ENCODE measurements around the gene ACVR1. TPM values are rescaled to one million over a fixed set of nuclear protein-coding genes. Genes with fewer than 3 reads are reported as not detected.
"Not testable (repeated sequence)": the region's sequence is repeated elsewhere in the genome, so short reads cannot be mapped to it uniquely, and the experiment has no call there.

The ACVR1 gene
- total RNA-seq, 1 donor from 2014 or later = 66.6 TPM

DNA sequence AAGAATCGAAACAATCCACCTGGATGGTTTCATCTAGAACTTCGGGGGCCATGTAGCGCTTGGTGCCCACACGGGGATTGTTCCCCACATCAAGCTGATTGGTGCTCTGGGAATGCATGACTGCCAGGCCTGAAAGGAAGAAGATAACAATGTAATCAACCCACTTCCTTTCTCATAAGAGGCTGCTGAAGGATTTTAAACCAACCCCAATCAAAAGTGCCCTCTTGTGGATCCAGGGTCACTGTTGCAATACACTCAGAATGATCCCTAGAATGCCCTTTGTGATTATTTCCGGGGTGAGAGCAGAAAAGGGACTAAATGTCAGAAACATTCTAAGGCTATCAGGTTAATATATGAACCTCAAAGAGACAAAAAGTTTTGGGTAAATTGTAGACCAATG lies 115.2 kb downstream of the ACVR1 start:
- H3K4me3 Mint-ChIP-seq (ENCODE audit: unreplicated experiment) = no peak overlapping the region
- H3K27ac Mint-ChIP-seq (ENCODE audit: unreplicated experiment) = no peak overlapping the region
- TF ChIP-seq CTCF (IDR thresholded peaks at IDR 0.05) = no peak
- H3K4me1 Mint-ChIP-seq (ENCODE audit: unreplicated experiment) = no peaks in the 10 kb centered on the region
- H3K36me3 Mint-ChIP-seq (ENCODE audit: unreplicated experiment) = peaks cover 83% of the 10 kb centered on the region
- no peak for DNase-seq (ENCODE audit: extremely low spot score, unreplicated experiment)
- no peaks in the 10 kb centered on the region for H3K27me3 Mint-ChIP-seq (ENCODE audit: unreplicated experiment)
- peaks cover 44% of the 10 kb centered on the region for H3K9me3 Mint-ChIP-seq (ENCODE audit: unreplicated experiment)

- H3K36me3 Mint-ChIP-seq (ENCODE audit: unreplicated experiment) = peaks cover 84% of the 10 kb centered on the region
Measured at GRCh38 chr2:157759855-157760254, 116.3 kb downstream of the ACVR1 start.

DNA sequence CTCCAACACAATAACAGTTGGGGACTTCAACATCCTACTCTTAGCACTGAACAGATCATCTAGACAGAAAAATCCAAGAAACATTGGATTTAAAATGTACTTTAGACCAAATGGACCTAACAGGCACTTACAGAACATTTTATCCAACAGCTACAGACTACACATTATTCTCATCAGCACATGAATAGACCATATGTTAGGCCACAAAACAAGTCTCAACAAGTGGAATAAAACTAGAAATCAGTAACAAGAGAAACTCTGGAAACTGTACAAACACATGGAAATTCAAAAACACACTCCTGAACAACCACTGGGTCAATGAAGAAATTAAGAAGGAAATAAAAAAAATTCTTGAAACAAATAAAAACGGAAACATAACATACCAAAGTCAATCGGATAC lies 117.5 kb downstream of the ACVR1 start:
- TF ChIP-seq CTCF (IDR thresholded peaks at IDR 0.05) = no peak
- H3K27me3 Mint-ChIP-seq (ENCODE audit: unreplicated experiment) = no peaks in the 10 kb centered on the region
- peaks cover 50% of the 10 kb centered on the region for H3K9me3 Mint-ChIP-seq (ENCODE audit: unreplicated experiment)
- H3K4me3 Mint-ChIP-seq (ENCODE audit: unreplicated experiment) = no peak overlapping the region
- peaks cover 1% of the 10 kb centered on the region for H3K4me1 Mint-ChIP-seq (ENCODE audit: unreplicated experiment)
- no peak for DNase-seq (ENCODE audit: extremely low spot score, unreplicated experiment)
- H3K36me3 Mint-ChIP-seq (ENCODE audit: unreplicated experiment) = peaks cover 83% of the 10 kb centered on the region
- no peak overlapping the region for H3K27ac Mint-ChIP-seq (ENCODE audit: unreplicated experiment)

More at GRCh38 chr2:157759855-157760254, 116.3 kb downstream of the ACVR1 start:
- Mint-ChIP-seq H3K27me3 (ENCODE audit: unreplicated experiment) (no peaks in the 10 kb centered on the region), H3K4me1 (ENCODE audit: unreplicated experiment) (no peaks in the 10 kb centered on the region), H3K27ac (ENCODE audit: unreplicated experiment) (no peak overlapping the region), H3K4me3 (ENCODE audit: unreplicated experiment) (no peak overlapping the region), H3K9me3 (ENCODE audit: unreplicated experiment) (peaks cover 50% of the 10 kb centered on the region)
- DNase-seq (ENCODE audit: extremely low spot score, unreplicated experiment) = no peak
- TF ChIP-seq CTCF (IDR thresholded peaks at IDR 0.05) = no peak

DNA sequence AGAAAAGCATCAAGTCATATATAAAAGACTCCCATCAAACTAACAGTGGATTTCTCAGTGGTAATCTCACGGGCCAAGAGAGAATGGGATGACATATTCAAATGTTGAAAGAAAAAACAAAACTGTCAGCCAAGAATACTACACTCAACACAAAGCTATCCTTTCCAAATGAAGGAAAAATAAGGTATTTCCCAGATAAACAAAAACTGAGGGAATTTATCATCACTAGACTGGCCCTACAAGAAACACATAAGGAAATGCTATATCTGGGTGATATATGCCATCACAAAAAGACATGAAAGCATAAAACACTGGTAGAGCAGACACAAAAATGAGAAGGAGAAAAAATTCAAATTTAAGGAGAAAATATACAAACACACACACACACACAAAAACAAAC lies 118.6 kb downstream of the ACVR1 start:
- no peak overlapping the region for H3K4me3 Mint-ChIP-seq (ENCODE audit: unreplicated experiment)

GRCh38 chr2:157756447-157756846 lies 119.7 kb downstream of the ACVR1 start:
- Mint-ChIP-seq H3K4me1 (ENCODE audit: unreplicated experiment) (peaks cover 13% of the 10 kb centered on the region), H3K36me3 (ENCODE audit: unreplicated experiment) (peaks cover 86% of the 10 kb centered on the region), H3K9me3 (ENCODE audit: unreplicated experiment) (peaks cover 49% of the 10 kb centered on the region)
- H3K4me3 Mint-ChIP-seq (ENCODE audit: unreplicated experiment); H3K27me3 Mint-ChIP-seq (ENCODE audit: unreplicated experiment); H3K27ac Mint-ChIP-seq (ENCODE audit: unreplicated experiment); DNase-seq (ENCODE audit: extremely low spot score, unreplicated experiment): not testable (repeated sequence)

More for the DNA sequence above, 118.6 kb downstream of the ACVR1 start:
- Mint-ChIP-seq H3K27me3 (ENCODE audit: unreplicated experiment) (no peaks in the 10 kb centered on the region), H3K4me1 (ENCODE audit: unreplicated experiment) (peaks cover 2% of the 10 kb centered on the region), H3K9me3 (ENCODE audit: unreplicated experiment) (peaks cover 51% of the 10 kb centered on the region), H3K36me3 (ENCODE audit: unreplicated experiment) (peaks cover 81% of the 10 kb centered on the region), H3K27ac (ENCODE audit: unreplicated experiment) (no peak overlapping the region)
- TF ChIP-seq CTCF (IDR thresholded peaks at IDR 0.05) = no peak
- DNase-seq (ENCODE audit: extremely low spot score, unreplicated experiment) = no peak

Data from osteocyte (in vitro differentiated cells).